ENCODE results near the gene SLC5A4.

GRCh38 chr22:32281072-32281471 is 25.9 kb upstream of the SLC5A4 start:
- TF ChIP-seq CTCF (IDR thresholded peaks at IDR 0.05; ENCODE audit: low read length) (no peak), EZH2 (optimal IDR thresholded peaks at IDR 0.05; ENCODE audit: low read depth, low read length) (no peak), EZH2phosphoT487 (IDR thresholded peaks at IDR 0.05; ENCODE audit: low read length) (no peak)

Data from MM.1S (cell line).